NCI-H2029 treated with DMSO at 0.1 percent for 48 hours (cell line): ENCODE measurements around the gene METTL3.
A peak's percentile ranks its signal among the peaks of the same experiment; 100 is the strongest.

ENCODE experiments used
- DNase-seq: peaks from one replicate; lab custom pipeline; 2025; lab: John Stamatoyannopoulos, UW

METTL3 gene

GRCh38 chr14:21476523-21476924 is 34.6 kb downstream of the METTL3 start:
- DNase-seq: peak; percentile 67

- DNase-seq: no peak
Observed at GRCh38 chr14:21475767-21476522, 35.2 kb downstream of the METTL3 start.

- DNase-seq: no peak
Observed at GRCh38 chr14:21467616-21468015, 43.5 kb downstream of the METTL3 start.

- DNase-seq: peak; percentile 93
Observed at GRCh38 chr14:21455912-21456667, 55.0 kb downstream of the METTL3 start, which contains the start of gene CHD8. TSS of gene CHD8 (minus strand) at chr14:21456123. CDS start at chr14:21431643, 24,480 bp downstream.

- DNase-seq: no peak
Observed at GRCh38 chr14:21455592-21455911, 55.6 kb downstream of the METTL3 start.

GRCh38 chr14:21454843-21455544 is 56.1 kb downstream of the METTL3 start:
- no peak for DNase-seq

- DNase-seq: no peak
Observed at GRCh38 chr14:21449899-21450216, 61.3 kb downstream of the METTL3 start.
